ENCODE results near the gene DDX39A. TPM values are rescaled to one million over a fixed set of nuclear protein-coding genes. Genes with fewer than 3 reads are reported as not detected.

DDX39A gene
- total and polyA plus RNA-seq, 2 of the 8 experiments (the other 6 are each of a cell fraction or from before 2014, with no cell fraction given): 139 TPM

- TF ChIP-seq SRF (IDR thresholded peaks at IDR 0.05; ENCODE audit: low read depth, low read length): no peak
- no peak for TF ChIP-seq HDAC2 (IDR thresholded peaks at IDR 0.05; ENCODE audit: borderline replicate concordance in 1 of 2, low read depth in 2 of 2, low read length in 2 of 2)
- TF ChIP-seq ZNF274 (IDR thresholded peaks at IDR 0.05; ENCODE audit: borderline replicate concordance, extremely low read depth, low read length): no peak
- no peak for TF ChIP-seq RNF2 (IDR thresholded peaks at IDR 0.05; ENCODE audit: borderline replicate concordance, low read depth, low read length, missing control alignments, poor library complexity, severe bottlenecking)
- TF ChIP-seq CBX8 (IDR thresholded peaks at IDR 0.05; ENCODE audit: borderline replicate concordance, low read depth, low read length): no peak
Observed at GRCh38 chr19:14450876-14451275, 31.7 kb upstream of the DDX39A start (continued).

Measured in H1 (cell line).